HG03103 (cell line): Measurements from ENCODE around the gene CPNE5.
"Not testable (repeated sequence)": the region's sequence is repeated elsewhere in the genome, so short reads cannot be mapped to it uniquely, and the experiment has no call there.

Source experiments
- ATAC-seq: cut with Tn5 transposase; IDR thresholded peaks from one replicate; pipeline ENCODE4 v1.9.1; 2021; ENCODE audit warnings: low read depth; ENCODE audit not compliant: unreplicated experiment

CPNE5 gene

GRCh38 chr6:36706339-36706738 lies 132.9 kb downstream of the CPNE5 start:
- no peak for ATAC-seq

DNA sequence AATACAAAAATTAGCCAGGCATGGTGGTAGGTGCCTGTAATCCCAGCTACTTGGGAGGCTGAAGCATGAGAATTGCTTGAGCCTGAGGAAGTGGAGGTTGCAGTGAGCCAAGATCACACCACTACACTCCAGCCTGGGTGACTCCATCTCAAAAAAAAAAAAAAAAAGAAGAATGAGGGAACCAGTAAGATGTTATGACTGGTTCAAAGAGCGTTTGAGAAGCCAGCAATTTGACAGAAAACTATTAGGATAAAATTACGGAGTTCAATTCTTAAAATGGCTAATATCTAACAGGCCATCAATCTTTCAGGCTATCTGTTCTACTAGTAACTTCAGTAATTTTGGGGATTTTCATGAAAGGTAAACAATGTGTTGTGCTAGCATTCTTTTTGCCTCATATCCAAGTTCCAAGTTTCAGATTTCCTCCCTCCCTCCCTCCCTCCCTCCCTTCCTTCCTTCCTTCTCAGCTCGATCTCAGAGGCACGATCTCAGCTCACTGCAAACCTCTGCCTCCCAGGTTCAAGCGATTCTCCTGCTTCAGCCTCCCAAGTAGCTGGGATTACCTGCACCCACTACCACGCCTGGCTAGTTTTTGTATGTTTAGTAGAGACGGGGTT lies 134.2 kb downstream of the CPNE5 start:
- ATAC-seq: not testable (repeated sequence)

DNA sequence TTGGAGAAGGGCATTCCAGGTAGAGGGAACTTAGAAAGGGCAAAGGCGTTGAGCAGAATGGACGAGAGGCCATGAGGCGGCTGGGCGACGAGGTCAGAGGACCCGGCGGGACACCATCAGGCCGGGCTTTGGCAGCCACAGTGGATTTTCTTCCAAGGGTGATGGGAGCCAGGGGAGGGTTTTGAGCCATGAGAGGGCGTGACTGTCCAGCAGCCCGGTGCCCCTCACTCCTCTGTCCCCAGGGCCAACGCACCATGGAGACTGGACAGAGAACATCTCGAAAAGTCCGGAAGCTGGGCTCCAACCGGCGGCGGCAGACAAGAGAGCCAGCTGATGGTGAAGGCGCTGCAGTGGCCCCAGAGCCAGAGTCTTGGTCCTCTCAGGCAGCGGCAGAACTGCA lies 135.3 kb downstream of the CPNE5 start:
- ATAC-seq: no peak

- ATAC-seq: no peak
Observed at GRCh38 chr6:36703081-36703606, 136.1 kb downstream of the CPNE5 start.

DNA sequence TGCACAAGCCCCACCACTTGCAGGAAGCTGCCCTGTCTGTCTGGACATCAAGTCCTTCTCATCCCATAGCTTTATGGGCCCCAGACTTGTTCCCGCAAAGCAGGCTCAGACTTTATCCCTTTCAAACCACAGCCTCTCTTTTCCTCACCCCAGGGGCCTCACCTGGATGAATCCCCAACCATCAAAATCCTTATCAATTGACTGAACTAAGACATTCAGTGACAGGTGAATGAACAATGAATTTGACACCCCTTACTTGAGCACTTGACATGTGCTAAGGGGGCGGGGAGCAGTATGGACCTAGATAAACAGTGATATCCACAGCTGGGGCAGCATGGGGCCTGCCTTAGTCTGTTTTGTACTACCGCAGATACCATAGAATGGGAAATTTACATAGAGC lies 136.6 kb downstream of the CPNE5 start:
- ATAC-seq: no peak

GRCh38 chr6:36701401-36701991 lies 137.7 kb downstream of the CPNE5 start:
- ATAC-seq: no peak

GRCh38 chr6:36700831-36701230 lies 138.4 kb downstream of the CPNE5 start:
- no peak for ATAC-seq

DNA sequence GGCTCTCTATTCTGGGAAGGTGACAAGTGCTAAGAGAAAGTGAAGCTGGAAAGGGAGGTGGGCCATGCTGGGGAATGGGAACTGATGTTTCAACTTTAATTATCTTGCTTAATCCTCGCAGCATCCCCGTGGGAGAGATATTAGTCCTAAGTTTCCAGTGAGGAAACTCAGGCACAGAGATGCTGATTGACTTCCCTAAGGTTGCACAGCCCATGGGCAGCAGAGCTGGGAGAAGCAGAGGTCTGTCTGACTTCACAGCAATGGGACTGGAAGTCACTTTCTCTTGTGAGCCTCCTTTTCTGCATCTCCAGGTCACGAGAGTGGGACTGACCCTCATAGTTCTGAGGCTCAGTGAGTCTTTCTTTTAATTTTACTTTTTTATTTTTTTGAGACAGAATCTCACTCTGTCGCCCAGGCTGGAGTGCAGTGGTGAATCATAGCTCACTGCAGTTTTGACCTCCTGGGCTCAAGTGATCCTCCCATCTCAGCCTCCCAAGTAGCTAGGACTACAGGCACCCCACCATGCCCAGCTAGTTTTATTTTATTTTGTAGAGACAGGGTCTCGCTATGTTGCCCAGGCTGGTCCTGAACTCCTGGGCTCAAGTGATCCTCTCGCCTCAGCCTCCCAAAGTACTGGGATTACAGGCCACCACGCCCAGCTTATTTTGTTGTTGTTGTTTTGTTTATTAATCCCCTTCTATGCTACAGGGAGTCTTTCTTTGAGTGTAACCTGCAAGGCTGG lies 139.0 kb downstream of the CPNE5 start:
- no peak for ATAC-seq

- ATAC-seq: no peak
Observed at GRCh38 chr6:36699348-36699747, 139.9 kb downstream of the CPNE5 start.

GRCh38 chr6:36698871-36699271 lies 140.4 kb downstream of the CPNE5 start:
- ATAC-seq: no peak

DNA sequence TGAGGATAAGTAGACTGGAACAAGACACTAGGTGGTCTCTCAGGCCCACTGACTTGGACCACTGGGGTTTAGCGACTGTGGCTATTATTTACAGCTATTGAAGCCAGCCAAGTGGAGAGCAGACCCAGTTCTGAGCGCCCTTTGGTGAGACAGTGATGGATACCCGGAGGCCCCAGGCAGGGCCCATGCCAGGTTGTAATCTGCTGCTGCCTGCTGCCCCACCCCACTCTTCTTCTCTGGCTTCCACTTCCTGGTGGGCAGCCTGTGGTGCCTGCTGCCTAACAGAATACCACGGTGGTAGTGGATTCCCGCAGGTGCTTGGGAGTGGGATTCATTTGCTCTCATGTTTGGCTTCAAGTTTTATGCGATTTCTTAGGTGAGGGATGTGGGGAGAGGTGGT lies 141.0 kb downstream of the CPNE5 start:
- no peak for ATAC-seq

DNA sequence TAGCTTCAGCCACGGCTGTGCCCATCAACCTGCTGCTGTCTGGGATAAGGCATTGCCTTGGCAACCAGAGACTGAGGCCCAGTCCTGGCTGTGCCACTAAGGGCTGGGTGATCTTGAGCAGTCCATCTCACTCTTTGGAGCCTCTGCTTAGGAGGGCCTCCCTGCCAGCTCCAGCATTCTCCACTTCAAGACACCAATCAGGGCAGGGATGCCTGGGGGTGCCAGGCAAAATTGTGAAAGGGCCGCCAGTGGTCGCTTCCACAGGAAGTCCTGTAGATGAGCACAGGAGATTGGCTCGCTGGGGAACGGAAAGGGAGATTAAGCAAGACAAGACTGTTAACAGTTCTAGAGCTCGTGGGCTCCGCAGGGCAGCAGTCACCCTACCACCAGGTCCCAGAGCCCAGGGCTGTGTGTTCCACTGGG lies 141.8 kb downstream of the CPNE5 start, which contains the start of gene RAB44:
Gene RAB44 (plus strand): TSS at position 346 of the 423 bp plus-strand sequence. CDS start 6,410 bp downstream, outside the sequence.
- no peak for ATAC-seq

- no peak for ATAC-seq
Observed at GRCh38 chr6:36695414-36695813, 143.8 kb downstream of the CPNE5 start.

GRCh38 chr6:36694616-36695015 lies 144.6 kb downstream of the CPNE5 start:
- ATAC-seq: no peak

DNA sequence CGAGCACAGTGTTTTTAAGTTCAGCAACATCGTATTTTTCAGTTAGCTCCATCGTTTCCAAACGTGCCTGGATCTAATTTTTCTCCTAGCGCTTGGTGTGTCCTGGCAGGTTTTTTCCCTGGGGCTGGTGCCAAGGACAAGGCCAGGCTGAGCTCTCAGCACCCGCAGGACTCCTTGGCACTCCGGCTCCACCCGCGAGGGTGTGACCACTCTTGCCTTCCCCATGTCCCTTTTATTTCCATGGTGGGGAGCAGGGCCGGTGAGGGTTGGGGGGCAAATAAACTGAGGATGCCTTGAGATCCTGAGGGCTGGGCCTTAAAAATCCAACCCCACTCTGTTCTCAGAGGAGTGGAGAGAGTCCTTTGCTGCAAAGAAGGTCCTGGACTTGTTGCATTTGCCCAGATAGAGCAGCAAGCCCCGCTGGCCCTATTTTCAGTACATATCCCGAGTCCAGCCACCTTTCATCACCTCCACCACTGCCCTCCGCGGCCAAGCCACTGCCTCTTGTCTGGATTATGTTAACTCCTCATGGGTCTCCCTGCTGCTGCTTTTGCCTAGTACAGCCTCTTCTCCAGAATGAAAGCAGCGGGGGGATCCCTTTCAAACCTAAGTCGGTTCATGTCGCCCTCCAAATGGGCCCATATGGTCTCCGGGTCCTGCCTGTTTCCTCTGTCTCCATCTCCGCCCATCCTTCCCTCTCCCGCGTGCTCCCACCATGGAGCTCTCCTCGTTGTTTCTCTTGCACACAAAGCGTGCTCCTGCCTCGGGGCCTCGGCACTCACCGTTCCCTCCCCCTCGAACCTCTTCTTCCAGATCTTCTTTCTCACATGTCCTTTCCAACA lies 146.2 kb downstream of the CPNE5 start:
- no peak for ATAC-seq

GRCh38 chr6:36692220-36692619 lies 147.0 kb downstream of the CPNE5 start:
- ATAC-seq: peak; percentile 71

DNA sequence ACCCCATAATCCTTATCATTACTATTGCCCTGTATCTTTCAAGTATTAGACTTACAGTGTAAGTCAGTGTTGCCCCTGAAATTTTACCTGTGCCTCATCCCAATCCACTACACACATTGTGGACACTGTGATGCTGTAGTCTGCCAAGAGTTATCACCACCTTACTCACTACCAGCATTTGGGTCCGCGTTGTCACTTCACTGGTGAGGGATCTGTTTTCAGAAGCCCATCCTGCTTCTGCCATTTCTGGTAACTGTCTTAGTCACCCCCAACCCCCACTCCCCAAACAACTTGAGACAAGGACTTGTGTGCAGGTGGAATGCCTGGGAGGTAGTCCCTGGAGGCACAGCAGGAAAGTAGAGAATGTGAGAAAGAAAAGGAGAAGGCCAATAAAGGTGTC lies 147.6 kb downstream of the CPNE5 start:
- ATAC-seq: no peak

- no peak for ATAC-seq
Observed at GRCh38 chr6:36691011-36691410, 148.2 kb downstream of the CPNE5 start.
